Mesenchymal stem cell (in vitro differentiated cells and primary cell): ENCODE measurements around the gene CFAP251.
"Not testable (repeated sequence)": the region's sequence is repeated elsewhere in the genome, so short reads cannot be mapped to it uniquely, and the experiment has no call there.

ENCODE experiments used
- DNase-seq: peaks from one replicate; pipeline ENCODE4 v3.0.0-alpha.2; 2013
- H2AFZ ChIP-seq: one replicate; pipeline ENCODE4 v1.6.1; 2013; ENCODE audit warnings: low read depth, mild to moderate bottlenecking, control low read depth, inconsistent platforms, low read length, moderate library complexity
- H2AK5ac ChIP-seq: 2 replicates; pipeline ENCODE4 v1.6.1; 2013; ENCODE audit warnings: low read length, moderate library complexity, mild to moderate bottlenecking, inconsistent platforms; ENCODE audit not compliant: severe bottlenecking
- H2BK120ac ChIP-seq: one replicate; pipeline ENCODE4 v1.6.1; 2013; ENCODE audit warnings: low read depth, mild to moderate bottlenecking, inconsistent platforms, low read length, moderate library complexity
- H2BK12ac ChIP-seq, 2 experiments: one replicate each; pipeline ENCODE4 v1.6.1; 2013; ENCODE audit warnings: inconsistent platforms in 2 of 2, low read length in 2 of 2, mild to moderate bottlenecking in 2 of 2, moderate library complexity in 2 of 2, control low read depth in 1 of 2
- H2BK15ac ChIP-seq: one replicate; pipeline ENCODE4 v1.6.1; 2013; ENCODE audit warnings: mild to moderate bottlenecking, low read depth, inconsistent platforms; ENCODE audit not compliant: poor library complexity, severe bottlenecking
- H2BK5ac ChIP-seq: 2 replicates; pipeline ENCODE4 v1.6.1; 2013; ENCODE audit warnings: low read depth, mild to moderate bottlenecking, low read length, control low read depth, inconsistent platforms; ENCODE audit not compliant: poor library complexity, severe bottlenecking
- H3K14ac ChIP-seq, 2 experiments: one replicate each; pipeline ENCODE4 v1.6.1; 2013; ENCODE audit warnings: inconsistent platforms in 2 of 2, low read length in 2 of 2, control low read depth in 1 of 2, mild to moderate bottlenecking in 1 of 2, moderate library complexity in 1 of 2
- H3K18ac ChIP-seq, 2 experiments: one replicate each; pipeline ENCODE4 v1.6.1; 2013; ENCODE audit warnings: inconsistent platforms in 2 of 2, low read length in 2 of 2, control low read depth in 1 of 2, low read depth in 1 of 2, mild to moderate bottlenecking in 1 of 2
- H3K23ac ChIP-seq, 2 experiments: one replicate each; pipeline ENCODE4 v1.6.1; 2013; ENCODE audit warnings: inconsistent platforms in 2 of 2, low read length in 2 of 2, mild to moderate bottlenecking in 2 of 2, moderate library complexity in 2 of 2, control low read depth in 1 of 2
- H3K27ac ChIP-seq: 2 replicates; pipeline ENCODE4 v1.5.1; 2013; ENCODE audit warnings: mild to moderate bottlenecking, moderate library complexity, low read length, control low read depth, inconsistent platforms; ENCODE audit not compliant: poor library complexity, severe bottlenecking
- H3K27me3 ChIP-seq, 2 experiments: 2 replicates each; pipeline versions ENCODE4 v1.6.1 to v1.7.0; 2013; ENCODE audit warnings: low read length in 2 of 2, mild to moderate bottlenecking in 2 of 2, moderate library complexity in 2 of 2, control low read depth in 1 of 2, inconsistent platforms in 1 of 2; ENCODE audit not compliant: control insufficient read depth in 1 of 2, insufficient read depth in 1 of 2
- H3K36me3 ChIP-seq, 2 experiments: 2 replicates each; pipeline versions ENCODE4 v1.6.1 to v1.7.0; 2013; ENCODE audit warnings: low read length in 2 of 2, control low read depth in 1 of 2, inconsistent platforms in 1 of 2, low read depth in 1 of 2, mild to moderate bottlenecking in 1 of 2; ENCODE audit not compliant: insufficient read depth in 2 of 2, control insufficient read depth in 1 of 2
- H3K4ac ChIP-seq, 2 experiments: one replicate each; pipeline ENCODE4 v1.6.1; 2013; ENCODE audit warnings: inconsistent platforms in 2 of 2, low read length in 2 of 2, mild to moderate bottlenecking in 2 of 2, moderate library complexity in 2 of 2, control low read depth in 1 of 2, low read depth in 1 of 2
- H3K4me1 ChIP-seq: 2 replicates; pipeline ENCODE4 v1.6.1; 2013; ENCODE audit warnings: low read depth, low read length, control low read depth; ENCODE audit not compliant: control insufficient read depth, insufficient read depth
- H3K4me2 ChIP-seq: 2 replicates; pipeline ENCODE4 v1.6.1; 2013; ENCODE audit warnings: low read length, mild to moderate bottlenecking, inconsistent platforms; ENCODE audit not compliant: poor library complexity, severe bottlenecking
- H3K4me3 ChIP-seq, 2 experiments: 2 replicates each; pipeline versions ENCODE4 v1.5.1 to v1.7.0; 2013; ENCODE audit warnings: low read length in 2 of 2, mild to moderate bottlenecking in 2 of 2, control low read depth in 1 of 2, low read depth in 1 of 2; ENCODE audit not compliant: insufficient read depth in 1 of 2
- H3K79me1 ChIP-seq: replicated peaks from 2 replicates; pipeline ENCODE4 v1.6.1; 2013; ENCODE audit warnings: mild to moderate bottlenecking, control low read depth, low read length, inconsistent platforms; ENCODE audit not compliant: poor library complexity, severe bottlenecking
- H3K9ac ChIP-seq: 2 replicates; pipeline ENCODE4 v1.7.0; 2013; ENCODE audit warnings: mild to moderate bottlenecking, low read length, moderate library complexity
- H3K9me3 ChIP-seq: 2 replicates; pipeline ENCODE4 v1.7.0; 2013; ENCODE audit warnings: mild to moderate bottlenecking, low read length; ENCODE audit not compliant: control insufficient read depth
- H4K8ac ChIP-seq: one replicate; pipeline ENCODE4 v1.6.1; 2013; ENCODE audit warnings: inconsistent platforms, mild to moderate bottlenecking, low read length, moderate library complexity
- H4K91ac ChIP-seq: one replicate; pipeline ENCODE4 v1.6.1; 2013; ENCODE audit warnings: mild to moderate bottlenecking, low read length, inconsistent platforms
- WGBS: methylation state at CpG from one replicate; pipeline ENCODE4 v1.1.7; 2013; ENCODE audit warnings: mixed read lengths; 5-methylcytosine and 5-hydroxymethylcytosine counted together

CFAP251 gene

DNA sequence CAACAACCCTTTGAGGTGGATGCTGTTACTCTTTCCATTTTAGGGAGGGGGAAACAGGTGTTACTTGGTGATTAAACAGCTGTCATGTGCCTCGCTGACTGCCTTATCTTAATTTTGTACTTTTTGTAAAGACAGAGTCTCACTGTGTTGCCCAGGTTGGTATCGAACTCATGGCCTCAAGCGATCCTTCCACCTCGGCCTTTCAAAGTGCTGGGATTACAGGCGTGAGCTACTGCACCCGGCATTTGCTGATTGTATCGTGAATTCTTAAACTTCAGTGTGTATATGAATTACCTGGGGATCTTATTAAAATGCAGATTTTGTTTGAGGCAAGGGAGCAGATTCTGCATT is 29.1 kb upstream of the CFAP251 start:
- no peak overlapping the region for H2BK120ac ChIP-seq
- H3K27me3 ChIP-seq: no peaks in the 10 kb centered on the region
- peak overlapping the region; percentile 86 to 87 for H3K4me3 ChIP-seq
- WGBS: 14% methylated on average over 7 of the region's 7 CpGs
- H3K79me1 ChIP-seq: peaks cover 8% of the 10 kb centered on the region
- no peak overlapping the region for H2BK5ac ChIP-seq
- H3K27ac ChIP-seq: peak overlapping the region; percentile 95
- no peak overlapping the region for H4K91ac ChIP-seq
- H2AFZ ChIP-seq: no peak overlapping the region
- no peak overlapping the region for H2AK5ac ChIP-seq
- no peak for DNase-seq
- peak overlapping the region; percentile 97 for H3K9ac ChIP-seq
- no peak overlapping the region for H3K4ac ChIP-seq
- H3K9me3 ChIP-seq: no peaks in the 10 kb centered on the region
- H4K8ac ChIP-seq: no peak overlapping the region
- no peak overlapping the region for H2BK12ac ChIP-seq
- H3K4me2 ChIP-seq: peak overlapping the region; percentile 64
- H2BK15ac ChIP-seq: no peak overlapping the region
- H3K14ac ChIP-seq: peak overlapping the region in 1 of 2 experiments; percentile 2
- no peak overlapping the region for H3K23ac ChIP-seq
- H3K4me1 ChIP-seq: peaks cover 16% of the 10 kb centered on the region
- peak overlapping the region in 1 of 2 experiments; percentile 99 for H3K18ac ChIP-seq
- H3K36me3 ChIP-seq: peaks cover 16 to 19% of the 10 kb centered on the region in 2 experiments

DNA sequence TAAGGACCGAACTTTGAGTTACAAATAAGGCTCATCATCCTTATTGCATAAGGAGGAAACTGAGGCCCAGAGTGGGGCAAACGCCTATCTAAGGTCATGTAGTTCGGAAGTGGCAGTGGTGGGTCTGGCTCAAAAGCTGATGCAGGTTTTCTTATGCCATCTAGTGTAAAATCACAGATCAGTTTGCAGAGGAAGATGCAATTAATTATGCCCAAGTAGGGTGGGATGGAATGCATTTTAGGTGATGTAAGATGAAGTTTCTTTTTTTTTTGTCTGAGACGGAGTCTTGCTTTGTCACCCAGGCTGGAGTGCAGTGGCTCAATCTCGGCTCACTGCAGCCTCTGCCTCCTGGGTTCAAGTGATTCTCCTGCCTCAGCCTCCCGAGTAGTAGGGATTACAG is 28.7 kb upstream of the CFAP251 start:
- H3K4me2 ChIP-seq: peak overlapping the region; percentile 64
- not testable (repeated sequence) for H3K79me1 ChIP-seq, H3K18ac ChIP-seq, H2BK15ac ChIP-seq, H3K14ac ChIP-seq, H3K23ac ChIP-seq, H2BK120ac ChIP-seq, H2BK5ac ChIP-seq, H4K8ac ChIP-seq, H2AFZ ChIP-seq, H2AK5ac ChIP-seq, H3K4ac ChIP-seq, DNase-seq, H3K27me3 ChIP-seq, H4K91ac ChIP-seq, H3K9me3 ChIP-seq, H2BK12ac ChIP-seq
- H3K9ac ChIP-seq: peak overlapping the region; percentile 97
- H3K36me3 ChIP-seq: peaks cover 16 to 22% of the 10 kb centered on the region in 2 experiments
- peaks cover 16% of the 10 kb centered on the region for H3K4me1 ChIP-seq
- H3K4me3 ChIP-seq: peak overlapping the region in 1 of 2 experiments; percentile 87
- 75% methylated on average over 6 of the region's 6 CpGs for WGBS
- H3K27ac ChIP-seq: peak overlapping the region; percentile 95

DNA sequence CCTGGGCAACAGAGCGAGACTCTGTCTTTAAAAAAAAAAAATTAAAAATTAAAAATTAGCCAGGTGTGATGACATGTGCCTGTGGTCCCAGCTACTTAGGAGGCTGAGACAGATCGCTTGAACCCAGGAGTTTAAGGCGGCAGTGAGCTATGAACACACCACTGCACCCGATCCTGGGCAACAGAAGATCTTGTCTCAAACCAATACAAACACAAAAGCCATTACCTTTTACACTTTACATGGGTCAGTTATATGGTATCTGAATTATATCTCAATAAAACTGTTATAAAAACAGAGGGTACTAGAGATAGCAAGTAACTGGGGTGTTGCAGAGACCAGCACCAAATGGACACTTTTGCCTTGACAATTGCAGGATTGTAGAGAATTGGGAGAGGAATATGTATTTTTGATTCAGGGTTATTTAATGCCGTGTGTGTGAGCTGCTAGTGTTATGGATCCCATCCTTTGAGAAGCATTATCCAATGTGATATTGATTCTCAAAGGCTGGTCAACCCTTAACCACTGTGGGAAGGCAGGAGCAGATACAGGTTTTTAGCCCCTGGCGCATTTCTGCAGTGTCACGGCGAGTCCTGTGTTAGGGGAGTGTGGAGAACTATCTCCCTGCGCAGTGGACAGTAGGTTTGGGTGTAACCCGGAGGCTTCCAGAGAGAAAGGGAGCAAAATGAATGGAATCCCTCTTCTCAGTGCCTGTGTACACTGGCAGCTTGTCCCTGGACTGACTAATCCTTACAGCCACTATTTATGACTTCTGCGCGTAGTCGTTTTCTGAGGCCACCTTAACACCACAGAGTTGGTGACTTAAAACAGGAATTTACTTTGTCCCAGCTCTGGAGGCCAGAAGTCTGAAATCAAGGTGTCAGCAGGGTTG is 25.5 kb upstream of the CFAP251 start:
- peaks cover 18% of the 10 kb centered on the region for H3K4me1 ChIP-seq
- no peak overlapping the region for H4K91ac ChIP-seq
- peaks cover 29 to 49% of the 10 kb centered on the region in 2 experiments for H3K36me3 ChIP-seq
- no peaks in the 10 kb centered on the region for H3K9me3 ChIP-seq
- H3K27me3 ChIP-seq: no peaks in the 10 kb centered on the region
- peaks cover 20% of the 10 kb centered on the region for H3K79me1 ChIP-seq
- no peak overlapping the region for H3K4me3 ChIP-seq
- no peak overlapping the region for H2BK5ac ChIP-seq
- H2AFZ ChIP-seq: no peak overlapping the region
- H3K18ac ChIP-seq: no peak overlapping the region
- no peak for DNase-seq
- H2AK5ac ChIP-seq: peak overlapping the region; percentile 18
- no peak overlapping the region for H2BK12ac ChIP-seq
- peak overlapping the region; percentile 44 for H3K9ac ChIP-seq
- H2BK15ac ChIP-seq: peak overlapping the region; percentile 26
- WGBS: 89% methylated on average over 11 of the region's 13 CpGs
- no peak overlapping the region for H3K27ac ChIP-seq
- no peak overlapping the region for H3K14ac ChIP-seq
- no peak overlapping the region for H2BK120ac ChIP-seq
- H3K4ac ChIP-seq: no peak overlapping the region
- H3K4me2 ChIP-seq: no peak overlapping the region
- H4K8ac ChIP-seq: no peak overlapping the region
- H3K23ac ChIP-seq: peak overlapping the region in 1 of 2 experiments; percentile 59

GRCh38 chr12:121893961-121894460 is 24.4 kb upstream of the CFAP251 start:
- Histone ChIP-seq H3K27ac (peak overlapping the region; percentile 45), H2AK5ac (peak overlapping the region; percentile 80), H3K4me2 (no peak overlapping the region), H3K4ac (no peak overlapping the region), H4K91ac (no peak overlapping the region), H3K4me3 (peak overlapping the region in 1 of 2 experiments; percentile 56), H3K14ac (peak overlapping the region in 1 of 2 experiments; percentile 70), H2AFZ (no peak overlapping the region), H3K4me1 (peaks cover 18% of the 10 kb centered on the region), H2BK5ac (no peak overlapping the region), H3K18ac (peak overlapping the region in 1 of 2 experiments; percentile 31), H2BK15ac (peak overlapping the region; percentile 41), H2BK12ac (peak overlapping the region in 1 of 2 experiments; percentile 73), H3K9ac (peak overlapping the region; percentile 81), H4K8ac (no peak overlapping the region), H3K9me3 (no peaks in the 10 kb centered on the region), H3K36me3 (peaks cover 37 to 55% of the 10 kb centered on the region in 2 experiments), H2BK120ac (no peak overlapping the region), H3K79me1 (peaks cover 23% of the 10 kb centered on the region), H3K27me3 (no peaks in the 10 kb centered on the region), H3K23ac (no peak overlapping the region)
- DNase-seq: peak; percentile 80
- 71% methylated on average over 1 of the region's 1 CpG for WGBS
